ENCODE data around the gene IFITM10. TPM values are rescaled to one million over a fixed set of nuclear protein-coding genes. Genes with fewer than 3 reads are reported as not detected.

IFITM10 gene
- total RNA-seq, 1 donor: 0.43 TPM

GRCh38 chr11:1758611-1759150 is 8.3 kb upstream of the IFITM10 start:
- TF ChIP-seq, protein P1, sequence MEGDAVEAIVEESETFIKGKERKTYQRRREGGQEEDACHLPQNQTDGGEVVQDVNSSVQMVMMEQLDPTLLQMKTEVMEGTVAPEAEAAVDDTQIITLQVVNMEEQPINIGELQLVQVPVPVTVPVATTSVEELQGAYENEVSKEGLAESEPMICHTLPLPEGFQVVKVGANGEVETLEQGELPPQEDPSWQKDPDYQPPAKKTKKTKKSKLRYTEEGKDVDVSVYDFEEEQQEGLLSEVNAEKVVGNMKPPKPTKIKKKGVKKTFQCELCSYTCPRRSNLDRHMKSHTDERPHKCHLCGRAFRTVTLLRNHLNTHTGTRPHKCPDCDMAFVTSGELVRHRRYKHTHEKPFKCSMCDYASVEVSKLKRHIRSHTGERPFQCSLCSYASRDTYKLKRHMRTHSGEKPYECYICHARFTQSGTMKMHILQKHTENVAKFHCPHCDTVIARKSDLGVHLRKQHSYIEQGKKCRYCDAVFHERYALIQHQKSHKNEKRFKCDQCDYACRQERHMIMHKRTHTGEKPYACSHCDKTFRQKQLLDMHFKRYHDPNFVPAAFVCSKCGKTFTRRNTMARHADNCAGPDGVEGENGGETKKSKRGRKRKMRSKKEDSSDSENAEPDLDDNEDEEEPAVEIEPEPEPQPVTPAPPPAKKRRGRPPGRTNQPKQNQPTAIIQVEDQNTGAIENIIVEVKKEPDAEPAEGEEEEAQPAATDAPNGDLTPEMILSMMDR (IDR thresholded peaks at IDR 0.05; ENCODE audit: insufficient read depth, low read depth, low read length): no peak
- no peak overlapping the region for H3K4me3 ChIP-seq (ENCODE audit: low read depth, low read length)
- no peak for DNase-seq (ENCODE audit: low read depth)

DNA sequence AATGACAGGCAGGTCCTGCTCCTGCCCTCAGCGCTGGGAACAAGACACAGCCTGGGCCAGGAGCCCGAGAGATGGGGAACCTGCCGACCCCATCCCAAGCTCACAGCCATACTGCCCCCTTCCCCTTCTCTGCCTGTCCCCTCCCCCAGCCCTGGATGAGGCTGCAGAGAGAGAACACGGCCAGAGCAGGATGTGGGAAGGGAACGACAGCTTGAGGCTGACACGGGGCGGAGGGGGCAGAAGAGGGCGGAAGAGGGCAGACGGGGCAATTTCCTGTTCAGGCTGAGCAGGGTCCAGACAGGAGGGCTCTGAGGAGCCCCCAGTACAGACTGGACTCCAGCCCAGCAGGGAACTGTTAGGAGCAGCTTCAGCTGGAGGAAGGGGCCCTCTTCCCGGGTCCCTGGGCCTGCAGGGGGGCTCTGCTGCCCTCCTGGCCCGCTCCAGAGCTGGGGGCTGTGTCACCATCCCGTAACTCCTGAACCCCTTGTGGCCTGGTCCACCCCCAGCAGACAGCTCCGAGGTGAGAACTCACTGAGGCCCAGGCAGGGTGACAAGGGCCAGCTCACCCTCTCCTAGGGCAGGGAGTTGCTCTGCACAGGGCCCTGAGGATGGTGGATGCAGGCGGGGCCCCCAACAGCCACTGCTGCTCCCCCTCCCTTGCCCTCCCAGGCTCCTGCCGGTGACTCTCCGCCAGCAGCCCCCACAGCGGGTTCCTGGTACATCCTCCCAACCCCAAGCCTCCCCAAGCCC is 7.6 kb upstream of the IFITM10 start:
- TF ChIP-seq, protein P1 (IDR thresholded peaks at IDR 0.05; ENCODE audit: insufficient read depth, low read depth, low read length): no peak
- no peak overlapping the region for H3K4me3 ChIP-seq (ENCODE audit: low read depth, low read length)
- no peak for DNase-seq (ENCODE audit: low read depth)

DNA sequence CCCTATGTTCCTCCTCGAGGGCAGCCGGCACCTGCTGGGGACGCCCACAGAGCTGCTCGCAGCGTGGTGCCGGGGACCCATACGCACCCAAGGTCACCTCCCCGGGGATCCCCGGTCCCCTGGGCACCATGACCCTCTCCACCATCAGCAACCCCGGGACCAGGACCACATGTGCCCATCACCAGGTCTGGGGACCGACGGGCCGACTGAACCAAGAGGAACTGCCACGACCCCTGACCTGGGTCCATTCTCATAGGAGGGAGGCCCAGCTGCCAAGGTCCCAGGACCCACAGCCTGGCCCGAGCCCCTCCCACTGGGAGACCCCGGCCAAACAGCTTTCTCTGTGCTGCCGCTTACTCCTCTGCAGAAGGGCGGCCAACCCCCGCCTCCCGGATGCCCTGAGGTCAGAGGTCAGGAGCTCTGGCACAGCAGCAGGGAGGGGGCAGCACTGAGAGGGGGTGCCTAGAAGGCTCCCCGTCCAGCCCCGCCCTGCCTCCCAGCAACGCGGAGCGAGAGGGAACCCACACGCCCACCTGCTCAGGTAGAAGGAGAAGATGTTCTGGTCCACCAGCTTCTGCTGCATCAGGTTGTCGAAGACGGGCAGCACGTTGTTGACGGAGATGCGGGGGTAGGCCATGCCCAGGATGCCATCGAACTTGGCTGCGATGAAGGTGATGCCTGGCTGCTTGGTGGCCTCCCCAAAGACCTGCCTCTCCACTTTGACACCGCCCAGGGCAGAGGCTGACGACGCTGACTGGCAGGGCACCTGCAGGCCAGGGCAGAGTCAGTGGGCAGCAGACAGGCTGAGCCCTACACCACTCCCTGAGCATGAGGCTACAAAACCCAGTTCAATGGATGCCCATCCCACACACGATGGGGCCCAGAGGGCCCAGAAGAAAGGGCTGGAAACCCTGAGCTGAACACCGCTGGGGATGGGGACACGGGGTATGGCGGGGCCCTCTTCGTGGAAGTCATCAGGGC is 6.7 kb upstream of the IFITM10 start:
- no peak overlapping the region for H3K4me3 ChIP-seq (ENCODE audit: low read depth, low read length)
- TF ChIP-seq, protein P1 (IDR thresholded peaks at IDR 0.05; ENCODE audit: insufficient read depth, low read depth, low read length): no peak
- no peak for DNase-seq (ENCODE audit: low read depth)

GRCh38 chr11:1755692-1756561 is 5.5 kb upstream of the IFITM10 start:
- no peak for DNase-seq (ENCODE audit: low read depth)
- no peak overlapping the region for H3K4me3 ChIP-seq (ENCODE audit: low read depth, low read length)
- TF ChIP-seq, protein P1 (IDR thresholded peaks at IDR 0.05; ENCODE audit: insufficient read depth, low read depth, low read length): no peak

- TF ChIP-seq, protein P1 (IDR thresholded peaks at IDR 0.05; ENCODE audit: insufficient read depth, low read depth, low read length): no peak
- DNase-seq (ENCODE audit: low read depth): no peak
- H3K4me3 ChIP-seq (ENCODE audit: low read depth, low read length): no peak overlapping the region
These were observed 4.9 kb upstream of the IFITM10 start for GRCh38 chr11:1755344-1755691.
